Measurements from ENCODE around the gene CCER1. TPM values are rescaled to one million over a fixed set of nuclear protein-coding genes. Genes with fewer than 3 reads are reported as not detected.
"Not testable (repeated sequence)": the region's sequence is repeated elsewhere in the genome, so short reads cannot be mapped to it uniquely, and the experiment has no call there.

CCER1 gene, protein sequence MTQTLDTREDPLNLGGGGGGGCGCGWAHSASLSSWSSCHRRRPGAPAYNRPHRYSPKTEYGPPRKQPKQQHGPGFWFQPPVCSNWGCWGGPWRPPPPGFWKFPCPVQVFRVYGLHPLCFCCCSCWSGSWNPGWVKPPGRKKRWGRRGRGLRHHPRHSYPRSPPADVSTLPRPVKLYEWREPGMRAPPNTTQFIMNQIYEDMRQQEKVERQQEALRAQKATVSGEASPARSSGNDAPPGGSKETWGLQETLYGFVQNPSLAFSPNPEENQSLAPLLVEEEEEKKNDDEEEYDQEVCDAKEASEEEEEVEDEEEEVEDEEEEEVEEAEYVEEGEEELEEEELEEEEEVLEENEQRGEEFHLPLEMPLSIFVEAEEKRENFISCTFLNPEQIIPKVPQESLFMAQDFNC
- not detected for polyA plus RNA-seq (ENCODE audit: insufficient read depth in 1 of 5, insufficient read length in 5 of 5, low replicate concordance in 1 of 5)
- long read RNA-seq, donor 1, result 0 reads
- long read RNA-seq, donor 2, result 0 reads
- long read RNA-seq, donor 3, result 0 reads
- long read RNA-seq, donor 4, result 0 reads
- long read RNA-seq, donor 5, result 0 reads
- long read RNA-seq, donor 6, result 0 reads
- long read RNA-seq, donor 7, result 0 reads
- long read RNA-seq, donor 8, result 0 reads

DNA sequence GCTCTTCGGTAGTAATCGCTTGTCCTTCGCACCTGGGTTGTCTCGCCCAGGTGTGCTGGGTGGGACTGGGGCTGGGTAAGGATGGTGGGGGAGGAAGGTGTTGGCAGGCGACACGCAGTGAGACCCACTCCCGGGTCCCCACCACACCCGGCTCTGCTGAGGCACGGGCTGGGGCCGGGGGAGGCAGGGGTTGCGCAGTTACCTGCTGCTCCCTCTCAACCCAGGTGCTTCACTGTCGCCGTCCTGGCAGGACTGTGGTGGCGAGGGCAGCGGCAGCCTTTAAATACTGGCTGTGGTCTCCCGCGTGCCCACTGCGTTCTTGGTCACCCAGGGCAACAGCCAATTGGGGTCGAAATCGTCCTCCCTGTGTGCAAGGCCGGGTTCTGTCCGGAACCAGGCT lies at the start of gene CCER1:
Gene CCER1, minus strand, starts transcription at position 256 of the 400 bp plus-strand sequence. CDS start 434 bp downstream, outside the sequence.
- DNase-seq, result no peak

DNA sequence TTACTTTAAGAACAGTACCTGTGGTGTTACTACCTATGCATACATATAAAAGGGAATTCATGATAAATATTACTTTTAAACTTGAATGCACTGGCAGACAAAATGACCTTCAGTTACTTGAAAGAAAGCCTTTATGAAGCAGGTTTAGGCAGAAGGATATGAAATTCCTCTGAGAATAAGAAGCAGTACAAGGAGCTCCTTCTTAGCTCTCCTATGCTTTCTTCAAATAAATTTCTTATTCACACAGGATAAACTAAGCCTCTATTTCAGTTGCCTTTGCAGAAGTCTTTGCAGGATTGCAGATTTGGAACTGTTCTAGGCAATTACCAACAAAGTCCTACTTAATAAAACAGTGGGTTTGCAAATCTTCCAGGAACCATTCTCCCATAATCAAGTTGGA lies 48.8 kb upstream of the CCER1 start:
- DNase-seq, result no peak

DNA sequence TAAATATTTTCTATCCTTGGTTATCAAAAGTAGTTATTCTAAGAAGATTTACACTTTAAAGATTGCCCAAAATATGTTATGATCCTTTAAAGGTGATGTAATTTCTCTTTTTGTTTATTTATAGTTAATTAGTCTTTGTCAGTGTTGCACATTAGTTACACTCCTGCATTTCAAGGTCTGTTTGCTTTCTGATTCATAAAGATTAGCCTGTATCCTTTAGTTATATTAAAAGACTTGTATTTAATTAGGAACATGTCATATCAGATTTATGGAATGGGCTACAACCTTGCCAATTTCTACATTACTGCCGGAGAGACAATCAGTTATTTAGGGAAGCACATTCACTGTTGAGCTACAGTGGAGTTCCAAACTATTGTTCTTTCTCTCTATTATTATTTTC lies 46.3 kb upstream of the CCER1 start:
- DNase-seq, result no peak

DNA sequence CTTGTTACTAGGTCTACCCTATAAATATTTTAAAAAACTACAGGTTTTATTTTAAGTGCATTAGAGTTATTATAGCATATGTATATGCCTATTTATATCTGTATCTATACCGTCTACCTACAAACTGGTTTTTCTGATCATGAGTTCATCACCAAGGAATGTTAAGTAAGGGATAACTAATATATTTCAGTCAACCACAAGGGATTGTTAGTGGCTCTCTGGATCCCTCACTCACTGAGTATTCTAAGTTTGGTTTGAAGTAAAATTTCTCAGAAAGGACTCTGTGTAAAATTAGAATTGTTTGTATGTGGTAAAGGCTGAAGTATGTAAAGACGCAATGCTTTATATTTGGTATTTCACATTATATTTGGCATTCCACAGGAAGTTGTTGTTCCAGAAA lies 45.0 kb upstream of the CCER1 start:
- no peak for DNase-seq

DNA sequence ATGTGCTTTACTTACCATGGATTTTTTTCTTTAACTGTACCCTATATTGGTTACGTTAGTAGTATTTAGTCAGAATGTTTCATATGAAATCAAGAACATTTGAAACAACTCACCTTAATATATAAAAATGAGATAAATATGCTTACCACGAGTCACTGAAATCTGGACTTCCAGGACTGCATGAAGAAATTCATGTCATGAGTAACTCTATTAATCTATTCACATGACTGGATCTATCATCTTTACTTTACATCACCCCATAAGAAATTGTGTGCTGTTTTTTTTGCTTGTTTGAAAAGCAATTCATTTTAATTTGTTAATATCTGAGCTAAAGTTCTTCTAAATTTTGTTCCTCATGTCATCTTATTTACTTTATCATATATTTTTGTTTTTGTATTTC lies 44.6 kb upstream of the CCER1 start:
- DNase-seq, result no peak

DNA sequence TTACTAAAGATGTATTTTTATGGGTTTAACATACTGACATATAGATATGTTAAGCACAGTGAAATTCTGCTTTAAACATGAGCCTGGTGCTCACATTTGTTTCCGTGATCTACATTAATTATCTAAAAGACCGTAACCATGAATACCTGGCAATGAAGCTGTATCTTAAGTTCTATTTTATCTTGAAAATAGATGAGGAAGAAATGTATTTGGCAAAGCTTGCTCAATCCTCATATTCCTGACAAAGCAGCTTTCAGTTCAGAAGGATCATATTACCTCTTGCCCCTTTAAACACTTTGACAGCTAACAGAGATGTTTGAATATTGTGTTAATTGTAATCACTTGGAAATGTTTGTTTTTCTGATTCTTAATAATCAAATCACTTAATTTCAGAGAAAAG lies 40.0 kb upstream of the CCER1 start:
- peak in 1 of 2 donors; percentile 44 for DNase-seq

DNA sequence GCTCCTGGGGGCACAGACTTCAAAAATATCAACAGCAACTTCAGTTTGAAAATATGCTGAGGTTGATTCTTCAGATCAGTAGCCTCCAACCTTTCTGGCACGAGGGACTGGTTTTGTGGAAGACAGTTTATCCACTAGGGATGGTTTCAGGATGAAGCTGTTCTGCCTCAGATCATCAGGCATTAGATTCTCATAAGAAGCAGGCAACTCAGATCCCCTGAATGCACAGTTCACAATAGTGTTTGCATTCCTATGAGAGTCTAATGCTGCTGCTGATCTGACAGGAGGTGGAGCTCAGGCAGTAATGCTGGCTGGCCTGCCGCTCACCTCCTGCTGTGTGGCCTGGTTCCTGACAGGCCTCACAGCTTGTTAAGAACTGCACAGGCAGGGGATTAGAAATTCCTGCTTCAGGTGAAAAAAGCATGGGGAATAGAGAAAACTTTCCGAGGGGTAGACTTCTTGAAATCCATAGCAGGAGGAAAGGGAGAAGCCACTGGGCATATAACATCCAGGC lies 37.0 kb upstream of the CCER1 start:
- DNase-seq, result no peak

DNA sequence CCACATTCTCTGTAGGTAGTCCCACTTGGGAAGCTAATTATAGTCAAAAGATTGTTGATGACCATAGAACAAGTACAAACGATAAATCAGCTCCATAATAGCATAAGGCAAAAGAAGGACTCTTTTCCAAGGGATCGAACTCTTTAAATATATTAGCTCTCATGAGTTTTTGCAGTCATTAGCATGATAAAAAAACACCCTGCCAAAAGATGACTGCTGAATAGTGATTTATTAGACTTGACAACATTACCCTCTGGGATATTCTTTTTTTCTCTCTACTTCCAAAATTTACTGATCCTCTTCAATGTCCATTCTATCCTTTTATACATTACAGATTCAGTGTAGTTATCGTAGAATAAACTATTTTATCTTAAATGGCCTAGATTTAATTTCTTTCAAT lies 35.6 kb upstream of the CCER1 start:
- DNase-seq, result no peak

DNA sequence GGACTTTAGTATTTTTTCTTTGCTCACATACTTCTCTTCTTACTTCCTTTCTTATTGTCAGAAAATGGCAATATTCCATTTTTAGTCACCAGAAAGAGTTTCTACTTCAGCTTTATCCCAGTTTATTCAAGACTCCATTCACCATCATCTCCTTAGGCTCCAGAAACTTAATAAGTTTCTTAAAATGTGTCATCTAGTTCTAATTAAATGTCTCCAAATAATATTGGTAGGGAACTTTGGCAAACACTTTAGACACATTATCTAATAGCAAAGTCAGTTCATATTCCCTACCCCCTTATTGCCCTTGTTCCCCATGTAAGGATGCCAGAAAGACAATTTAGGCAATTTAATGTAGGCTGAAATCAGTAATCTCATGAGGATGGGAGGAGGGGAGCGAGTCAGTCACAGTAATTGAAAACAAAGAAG lies 34.7 kb upstream of the CCER1 start:
- DNase-seq, result no peak

DNA sequence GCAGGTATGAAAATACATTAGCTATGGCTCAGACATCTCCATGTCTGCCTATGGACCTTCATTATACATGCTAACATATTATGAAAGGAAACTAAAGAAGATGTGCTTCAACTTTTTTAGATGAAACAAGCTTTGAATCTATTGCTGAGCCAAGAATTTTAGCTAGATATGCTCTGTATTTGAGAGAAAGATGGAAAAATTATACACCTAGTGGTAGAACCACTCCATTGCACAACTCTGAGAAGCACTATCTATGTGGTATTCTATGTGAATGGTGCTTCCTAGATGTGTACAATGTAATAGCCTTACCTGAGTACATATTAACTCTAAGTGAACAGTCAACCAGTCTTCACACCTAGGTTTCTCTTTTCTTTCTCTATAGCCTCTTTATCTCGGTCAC lies 32.5 kb upstream of the CCER1 start:
- no peak for DNase-seq

DNA sequence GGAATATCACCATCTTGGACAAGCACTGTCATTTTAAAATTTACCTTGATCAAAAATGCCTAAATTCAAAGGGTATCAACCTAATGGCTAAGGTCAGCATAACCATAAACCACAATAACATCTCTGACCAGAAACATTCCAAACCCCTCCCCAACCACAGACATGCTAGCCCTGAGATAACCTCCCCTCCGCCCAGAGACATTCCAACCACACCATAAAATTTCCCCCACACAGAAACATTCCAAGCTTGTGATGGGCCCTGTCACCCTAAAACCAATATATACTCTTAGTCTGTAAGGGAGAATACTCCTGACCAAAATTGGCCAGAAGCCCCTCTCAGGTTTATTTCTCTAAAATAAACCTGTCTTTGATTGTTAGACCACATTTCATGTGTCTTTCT lies 32.1 kb upstream of the CCER1 start:
- DNase-seq, result no peak

DNA sequence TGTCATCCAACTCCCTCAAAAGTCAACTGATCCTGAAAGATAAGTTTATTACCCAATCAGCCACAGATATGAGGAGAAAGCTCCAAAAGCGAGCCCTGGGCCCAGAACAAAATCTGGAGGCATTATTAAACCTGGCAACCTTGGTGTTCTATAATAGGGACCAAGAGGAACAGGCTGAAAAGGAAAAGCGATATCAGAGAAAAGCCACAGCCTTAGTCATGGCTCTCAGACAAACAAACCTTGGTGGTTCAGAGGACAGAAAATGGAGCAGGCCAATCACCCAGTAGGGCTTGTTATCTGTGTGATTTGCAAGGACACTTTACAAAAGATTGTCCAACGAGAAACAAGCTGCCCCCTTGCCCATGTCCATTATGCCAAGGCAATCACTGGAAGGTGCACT lies 30.4 kb upstream of the CCER1 start:
- DNase-seq, result not testable (repeated sequence)

DNA sequence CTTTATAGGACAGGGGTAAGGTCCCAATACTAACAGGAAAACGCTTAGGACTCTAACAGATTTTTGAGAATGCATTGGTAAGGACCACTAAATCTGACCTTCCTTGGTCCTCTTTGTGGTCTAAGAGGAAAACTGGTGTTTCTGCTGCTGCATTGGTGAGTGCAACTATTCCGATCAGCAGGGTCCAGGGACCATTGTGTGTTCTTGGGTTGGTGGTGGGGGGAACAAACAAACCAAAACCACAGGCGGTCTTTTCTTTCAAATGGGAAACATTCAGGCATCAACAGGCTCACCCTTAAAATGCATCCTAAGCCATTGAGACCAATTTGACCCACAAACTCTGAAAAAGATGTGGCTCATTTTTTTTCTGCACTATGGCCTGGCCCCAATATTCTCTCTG lies 29.1 kb upstream of the CCER1 start:
- no peak for DNase-seq

DNA sequence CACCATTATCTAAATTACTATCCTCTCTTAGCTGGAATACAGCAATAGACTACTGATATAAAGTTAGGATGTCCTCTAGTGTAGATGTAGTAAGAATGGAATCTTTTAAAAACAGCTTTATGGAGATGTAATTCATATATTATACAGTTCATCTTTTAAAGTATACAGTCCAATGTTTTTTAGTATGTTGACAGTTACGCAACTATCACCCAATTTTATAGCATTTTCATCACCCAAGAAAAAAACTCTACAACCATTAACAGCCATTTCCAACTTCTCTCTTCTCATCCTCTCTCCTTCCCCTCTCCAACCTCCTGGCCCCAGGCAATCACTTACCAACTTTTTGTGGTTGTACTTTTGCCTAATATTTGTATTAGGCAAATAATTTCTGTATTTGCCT lies 27.2 kb upstream of the CCER1 start:
- DNase-seq, result no peak

DNA sequence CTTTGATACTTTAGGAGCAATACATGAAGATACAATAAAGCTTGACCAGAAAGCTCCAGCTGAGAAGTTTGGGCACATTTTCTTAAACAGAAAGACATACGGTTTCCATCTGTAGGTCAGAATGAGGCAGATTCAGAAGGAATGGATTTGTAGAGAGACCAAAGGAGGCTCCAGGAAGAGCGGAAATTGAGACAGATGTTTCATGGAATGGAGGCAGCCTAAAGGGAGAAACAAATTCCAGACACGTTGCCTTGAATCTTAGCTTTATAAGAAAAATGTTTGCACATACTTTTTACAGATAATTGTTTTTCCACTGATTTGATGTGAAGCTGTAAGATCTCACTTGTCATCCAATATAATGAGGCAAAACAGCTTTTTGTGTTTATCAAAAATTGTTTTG lies 25.0 kb upstream of the CCER1 start:
- DNase-seq, result peak; percentile 83 to 90

DNA sequence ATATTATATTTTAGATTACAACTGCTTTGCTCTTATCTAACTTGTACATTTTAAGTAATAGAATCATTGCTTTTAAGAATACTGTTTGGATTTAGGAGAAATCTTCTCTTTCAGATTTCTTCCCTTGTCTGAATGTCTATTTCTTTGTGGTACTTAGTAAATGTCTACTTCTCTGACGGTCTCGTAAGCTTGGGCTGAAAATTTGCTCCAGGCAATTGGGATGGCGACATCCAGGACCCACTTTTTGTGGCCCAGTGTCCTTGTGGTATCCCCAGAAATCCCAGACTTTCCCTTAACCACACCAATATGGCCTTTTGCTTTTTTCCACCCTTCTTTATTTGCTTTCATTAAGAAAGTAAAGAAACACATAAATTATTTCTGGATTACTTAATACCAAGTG lies 24.0 kb upstream of the CCER1 start:
- DNase-seq, result no peak

DNA sequence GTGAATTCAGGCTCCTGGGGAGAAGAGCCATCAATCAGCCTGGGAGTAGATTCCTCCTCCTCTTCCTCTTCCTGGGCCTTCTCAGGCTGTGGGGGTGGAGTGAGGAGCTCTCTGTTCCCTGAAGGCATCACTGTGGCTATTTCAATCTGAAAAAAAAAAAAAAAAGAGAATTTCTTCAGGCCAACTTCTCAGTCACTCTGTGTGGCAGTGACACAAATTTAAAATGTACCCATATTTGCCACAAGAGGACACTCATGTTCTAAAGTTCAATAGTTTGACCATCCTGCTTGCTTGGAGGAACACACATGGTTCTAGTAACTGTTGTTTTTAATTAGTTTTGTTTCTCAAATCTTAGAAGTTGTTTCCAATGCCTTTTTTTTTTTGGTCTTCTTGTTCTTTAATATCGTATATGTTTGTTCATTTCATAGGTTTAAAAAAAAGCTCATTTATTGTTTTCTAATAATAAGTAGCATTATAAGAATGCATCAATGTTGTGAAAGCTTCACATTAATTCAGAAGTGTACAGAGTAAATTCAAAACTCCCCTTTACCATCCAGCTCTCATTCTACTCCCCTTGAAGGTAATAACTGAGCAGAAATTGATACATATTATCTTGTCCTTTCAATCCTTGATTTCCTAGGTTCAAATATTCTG lies 23.3 kb upstream of the CCER1 start:
- peak in 1 of 2 donors; percentile 65 for DNase-seq

DNA sequence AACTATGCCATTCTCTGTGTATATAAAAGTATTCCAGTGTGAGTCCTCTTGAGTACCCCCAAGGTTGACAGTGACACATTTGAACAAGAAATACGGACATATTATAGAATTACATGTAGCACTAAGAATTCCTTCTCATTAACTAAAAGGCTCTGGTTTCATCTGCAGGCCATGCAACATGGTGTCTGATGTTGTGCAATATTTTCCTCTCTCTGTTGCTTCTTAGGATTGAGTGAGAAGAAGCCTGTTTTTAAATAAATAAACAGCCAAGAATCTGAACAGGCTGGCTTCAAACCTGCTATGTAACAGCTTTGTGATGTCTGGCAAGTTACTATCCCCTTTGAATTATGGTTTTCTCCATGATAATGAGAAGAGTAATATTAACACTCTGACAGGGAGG lies 22.2 kb upstream of the CCER1 start:
- no peak for DNase-seq

DNA sequence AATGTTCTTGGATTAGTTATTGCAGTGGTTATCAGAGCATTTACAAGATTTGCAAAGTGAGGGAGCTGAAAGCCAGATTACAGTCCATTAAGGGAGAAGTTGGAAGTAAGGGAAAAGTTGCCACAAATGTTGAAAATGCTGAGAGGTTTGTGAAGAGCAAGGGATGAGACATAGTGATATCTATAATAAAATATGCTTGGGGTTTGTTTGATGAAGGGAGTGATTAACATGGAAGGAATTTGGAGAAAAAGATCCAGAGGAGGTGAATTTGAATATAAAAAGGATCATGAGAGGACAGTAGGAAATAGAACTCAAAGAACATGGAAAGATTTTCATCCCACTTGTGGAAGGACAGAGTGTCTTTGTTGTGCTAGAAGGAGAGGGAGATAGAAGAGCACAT lies 19.3 kb upstream of the CCER1 start:
- DNase-seq, result no peak

DNA sequence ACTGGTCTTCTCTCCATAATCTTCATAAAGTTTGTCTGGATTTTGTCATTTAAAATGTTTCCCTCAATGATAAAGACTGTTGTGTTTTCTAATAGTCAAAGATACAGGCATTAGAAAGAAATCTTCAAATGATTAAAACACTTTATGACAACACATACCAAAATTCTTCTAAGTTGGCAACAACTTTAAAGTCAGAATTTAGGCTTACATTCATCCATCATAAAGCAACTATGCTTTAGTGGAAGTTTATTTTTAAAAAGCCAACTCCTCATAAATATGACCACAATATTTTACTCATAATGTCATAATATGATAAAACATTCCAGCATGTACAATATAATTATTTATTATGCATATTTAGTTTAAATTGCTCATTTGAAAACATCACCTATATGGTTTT lies 17.2 kb upstream of the CCER1 start:
- DNase-seq, result no peak

DNA sequence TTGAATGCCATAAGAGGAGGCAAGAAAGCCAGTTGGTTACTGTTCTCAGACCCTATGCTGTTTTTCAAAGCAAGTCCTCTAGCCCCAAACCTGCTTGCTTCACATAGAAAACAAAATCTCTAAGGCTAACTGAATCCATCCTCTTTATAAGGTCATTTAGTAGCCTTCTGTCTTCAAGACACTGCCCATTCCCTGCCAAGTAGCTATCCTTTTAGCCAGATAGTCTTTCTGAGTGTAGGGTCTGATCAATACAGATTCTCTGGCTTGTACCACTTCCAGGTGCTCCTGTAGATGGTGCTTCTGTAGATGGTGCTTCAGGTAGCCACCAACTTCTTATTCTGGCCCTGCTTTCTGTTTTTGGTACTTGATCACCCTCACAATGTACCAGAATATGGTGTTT lies 15.9 kb upstream of the CCER1 start:
- DNase-seq, result no peak

DNA sequence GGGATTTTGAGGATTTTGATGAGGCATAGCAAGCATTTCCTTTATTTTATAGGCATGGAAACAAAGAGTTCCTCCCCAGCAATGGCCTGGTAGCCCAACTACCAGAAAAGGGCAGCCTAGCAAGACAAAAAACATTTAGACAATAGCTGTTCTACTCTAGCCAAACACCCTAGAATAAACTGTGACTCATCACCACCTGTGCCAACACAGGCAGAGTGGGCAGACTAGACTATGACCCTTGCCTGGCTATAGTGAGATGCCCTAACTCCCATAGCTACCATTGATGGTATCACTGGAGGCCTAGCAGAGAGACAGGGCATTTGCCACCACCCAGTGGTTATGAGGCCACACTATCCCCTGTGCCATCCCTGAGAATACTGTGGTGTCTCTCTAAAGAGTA lies 15.5 kb upstream of the CCER1 start:
- no peak for DNase-seq

DNA sequence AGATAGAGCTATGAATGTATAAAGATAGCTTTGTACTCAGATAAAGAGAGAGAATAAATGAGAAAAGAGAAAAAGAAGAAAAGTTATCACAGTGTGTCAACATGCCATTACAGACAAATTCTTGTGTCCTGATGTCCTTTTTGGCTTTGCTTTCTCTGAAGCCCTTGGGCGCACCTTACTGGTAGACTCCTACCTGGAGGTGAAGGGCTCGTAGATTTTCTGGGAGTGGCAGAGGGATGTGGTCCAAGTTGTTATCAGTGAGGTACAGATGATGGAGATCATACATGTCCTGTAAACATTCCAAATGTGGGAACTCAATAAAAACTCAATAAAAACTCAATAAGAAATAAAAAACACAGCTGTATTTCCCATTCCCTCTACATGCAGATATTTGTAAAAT lies 14.9 kb upstream of the CCER1 start:
- DNase-seq, result no peak
